HepG2 (cell line): ENCODE measurements around the gene TECPR1. TPM values are rescaled to one million over a fixed set of nuclear protein-coding genes. Genes with fewer than 3 reads are reported as not detected.

Experiments used
- ARNT ChIP-seq: fragments of 450-650 bp; IDR thresholded peaks from 2 replicates; pipeline ENCODE4 v1.6.1; 2017
- BCL6 ChIP-seq: IDR thresholded peaks from 2 replicates; pipeline ENCODE4 v1.6.1; 2016; ENCODE audit warnings: missing genetic modification reagents, missing compliant biosample characterization
- DDIT3 ChIP-seq: sonication (generic); formaldehyde crosslinking; IDR thresholded peaks from 2 replicates; pipeline ENCODE4 v1.4.0; 2020; ENCODE audit warnings: mild to moderate bottlenecking, missing genetic modification reagents
- ELF4 ChIP-seq: sonication (generic); formaldehyde crosslinking; IDR thresholded peaks from 2 replicates; pipeline ENCODE4 v1.5.0; 2020; ENCODE audit warnings: missing genetic modification reagents, mild to moderate bottlenecking, moderate library complexity, borderline replicate concordance
- FOSL1 ChIP-seq: sonication (generic); formaldehyde crosslinking; IDR thresholded peaks from 2 replicates; pipeline ENCODE4 v1.9.0; 2021; ENCODE audit warnings: missing genetic modification reagents, borderline replicate concordance
- HNF1B ChIP-seq: sonication (generic); formaldehyde crosslinking; IDR thresholded peaks from 2 replicates; pipeline ENCODE4 v1.5.1; 2020; ENCODE audit warnings: mild to moderate bottlenecking, moderate library complexity, missing genetic modification reagents
- IKZF5 ChIP-seq: IDR thresholded peaks from 2 replicates; pipeline ENCODE4 v1.6.1; 2018; ENCODE audit warnings: missing genetic modification reagents, mild to moderate bottlenecking, missing compliant biosample characterization
- KLF9 ChIP-seq: IDR thresholded peaks from 2 replicates; pipeline ENCODE4 v1.6.1; 2016; ENCODE audit warnings: low read depth
- MYPOP ChIP-seq: sonication (generic); formaldehyde crosslinking; IDR thresholded peaks from 2 replicates; pipeline ENCODE4 v1.8.1; 2023; ENCODE audit warnings: mild to moderate bottlenecking, moderate library complexity, missing genetic modification reagents
- RAD21 ChIP-seq: fragments of 450-650 bp; formaldehyde crosslinking; IDR thresholded peaks from 2 replicates; pipeline ENCODE4 v1.5.0; 2020; ENCODE audit warnings: mild to moderate bottlenecking
- SNAPC2 ChIP-seq: sonication (generic); formaldehyde crosslinking; IDR thresholded peaks from 2 replicates; pipeline ENCODE4 v1.8.1; 2022; ENCODE audit warnings: mild to moderate bottlenecking, missing genetic modification reagents
- TERF1 ChIP-seq: sonication (generic); formaldehyde crosslinking; IDR thresholded peaks from 2 replicates; pipeline ENCODE4 v1.8.0; 2022; ENCODE audit warnings: mild to moderate bottlenecking, missing genetic modification reagents, moderate library complexity
- THAP7 ChIP-seq: sonication (generic); formaldehyde crosslinking; IDR thresholded peaks from 2 replicates; pipeline ENCODE4 v1.8.1; 2023; ENCODE audit warnings: mild to moderate bottlenecking, missing genetic modification reagents
- ZBTB3 ChIP-seq: sonication (generic); formaldehyde crosslinking; IDR thresholded peaks from 2 replicates; pipeline ENCODE4 v1.4.0; 2020; ENCODE audit warnings: low read depth, mild to moderate bottlenecking, moderate library complexity, missing genetic modification reagents, borderline replicate concordance
- ZNF138 ChIP-seq: sonication (generic); formaldehyde crosslinking; IDR thresholded peaks from 2 replicates; pipeline ENCODE4 v1.5.0; 2020; ENCODE audit warnings: mild to moderate bottlenecking, low read depth, missing genetic modification reagents
- ZNF274 ChIP-seq: sonication (generic); formaldehyde crosslinking; IDR thresholded peaks from 2 replicates; pipeline ENCODE4 v1.5.1; 2020; ENCODE audit warnings: mild to moderate bottlenecking, missing genetic modification reagents
- ZNF275 ChIP-seq: sonication (generic); formaldehyde crosslinking; IDR thresholded peaks from 2 replicates; pipeline ENCODE4 v1.8.0; 2022; ENCODE audit warnings: missing genetic modification reagents, mild to moderate bottlenecking, inconsistent platforms, borderline replicate concordance
- ZNF629 ChIP-seq: sonication (generic); formaldehyde crosslinking; conservative IDR thresholded peaks from 2 replicates; pipeline ENCODE4 v1.5.0; 2020; ENCODE audit warnings: missing genetic modification reagents
- ZSCAN25 ChIP-seq: sonication (generic); formaldehyde crosslinking; IDR thresholded peaks from 2 replicates; pipeline ENCODE4 v1.8.0; 2022; ENCODE audit warnings: mild to moderate bottlenecking, missing genetic modification reagents
- ZSCAN9 ChIP-seq: IDR thresholded peaks from 2 replicates; pipeline ENCODE4 v1.6.1; 2016; ENCODE audit warnings: borderline replicate concordance
- ZUFSP ChIP-seq: sonication (generic); formaldehyde crosslinking; IDR thresholded peaks from 2 replicates; pipeline ENCODE4 v1.9.0; 2021; ENCODE audit warnings: missing genetic modification reagents, mild to moderate bottlenecking, borderline replicate concordance
- polyA plus RNA-seq, 8 experiments: library from polyadenylated mRNA; depleted of rRNA in 3 of 8; stranded (reverse) in 7 of 8; unstranded in 1 of 8; fragments of >200 nt; fragmentation: Illumina TruSeq in 4 of 8; extraction: Trizol in 4 of 8; gene quantifications; 2 replicates each; pipeline versions ENCODE4 v1.2.1 to v1.2.3, GENCODE V29; 2011 to 2016; ENCODE audit warnings: low read depth in 4 of 8, missing spikeins in 1 of 8, mixed read lengths in 1 of 8; ENCODE audit not compliant: insufficient read depth in 1 of 8
- total RNA-seq, 5 experiments: library from RNA; depleted of rRNA; stranded (reverse); fragments of >200 nt; fragmentation: Illumina TruSeq; extraction: Trizol; gene quantifications; 2 replicates each; pipeline ENCODE4 v1.2.3, GENCODE V29; 2016; ENCODE audit warnings: low read depth in 1 of 5

Gene TECPR1
- total and polyA plus RNA-seq, 2 of the 13 experiments (the other 11 are each of a cell fraction or from before 2014, with no cell fraction given), result 2.3 to 6.3 TPM

GRCh38 chr7:98284335-98285036 lies 32.5 kb upstream of the TECPR1 start (continued):
- no peak for TF ChIP-seq BCL6 (CRISPR knock-in tag)
- TF ChIP-seq ELF4 (CRISPR knock-in tag), result no peak
- no peak for TF ChIP-seq SNAPC2
- no peak for TF ChIP-seq HNF1B (CRISPR knock-in tag)
- no peak for TF ChIP-seq DDIT3 (CRISPR knock-in tag)
- TF ChIP-seq ZNF274 (CRISPR knock-in tag), result no peak
- no peak for TF ChIP-seq MYPOP
- TF ChIP-seq ARNT, result no peak
- no peak for TF ChIP-seq ZSCAN9 (CRISPR knock-in tag)
- peak; percentile 97 for TF ChIP-seq ZSCAN25 (CRISPR knock-in tag)
- no peak for TF ChIP-seq ZNF138 (CRISPR knock-in tag)
- no peak for TF ChIP-seq IKZF5 (CRISPR knock-in tag)
- no peak for TF ChIP-seq FOSL1 (CRISPR knock-in tag)
- TF ChIP-seq RAD21 (CRISPR knock-in tag), result no peak
- TF ChIP-seq ZNF629 (CRISPR knock-in tag), result no peak
- no peak for TF ChIP-seq TERF1 (CRISPR knock-in tag)
- no peak for TF ChIP-seq ZNF275
- no peak for TF ChIP-seq ZBTB3 (CRISPR knock-in tag)
- no peak for TF ChIP-seq KLF9
- no peak for TF ChIP-seq THAP7 (CRISPR knock-in tag)
- no peak for TF ChIP-seq ZUFSP (CRISPR knock-in tag)
